ENCODE data around the gene SERPINB7.

- TF ChIP-seq ZNF274 (IDR thresholded peaks at IDR 0.05; ENCODE audit: low read depth, low read length) (no peak), SUZ12 (IDR thresholded peaks at IDR 0.05; ENCODE audit: extremely low read depth, insufficient read depth, insufficient read length) (no peak)
Observed at GRCh38 chr18:63836456-63836855, 61.2 kb downstream of the SERPINB7 start.

All from NT2/D1 (cell line).